Measurements from ENCODE around the gene ACD.

The ACD gene

DNA sequence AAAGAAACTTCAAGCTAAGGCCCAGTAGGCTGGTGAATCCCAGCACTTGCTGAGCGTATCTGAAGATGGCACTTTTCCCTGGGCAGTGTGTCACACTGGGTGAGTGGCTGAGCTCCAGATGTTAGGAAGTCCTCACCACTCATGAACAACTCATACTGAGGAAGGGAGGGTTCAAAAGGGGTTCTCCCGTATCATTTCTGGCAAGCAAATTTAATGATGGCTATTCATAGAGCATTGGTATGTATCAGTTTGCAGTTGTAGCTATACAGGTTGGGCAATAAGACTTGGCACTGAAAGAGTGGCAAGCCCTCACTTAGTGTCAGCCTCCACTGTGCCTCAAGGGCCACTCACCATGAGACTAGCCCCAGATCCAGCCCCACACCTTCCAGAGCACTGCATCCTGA, 48.3 kb upstream of the ACD start:
- ATAC-seq = no peak
- TF ChIP-seq ZFP30 (CRISPR knock-in tag; IDR thresholded peaks at IDR 0.05) (no peak), CSDC2 (CRISPR knock-in tag; IDR thresholded peaks at IDR 0.05) (no peak), ISL1 (CRISPR knock-in tag; IDR thresholded peaks at IDR 0.05) (no peak), ZC3H10 (CRISPR knock-in tag; IDR thresholded peaks at IDR 0.05) (no peak), ZFP3 (CRISPR knock-in tag; IDR thresholded peaks at IDR 0.05) (no peak), ZNF8 (CRISPR knock-in tag; IDR thresholded peaks at IDR 0.05) (no peak), RARB (CRISPR knock-in tag; IDR thresholded peaks at IDR 0.05) (no peak), ARNTL (CRISPR knock-in tag; IDR thresholded peaks at IDR 0.05; ENCODE audit: borderline replicate concordance, low read depth) (no peak), ZNF70 (CRISPR knock-in tag; IDR thresholded peaks at IDR 0.05) (no peak), TOX (CRISPR knock-in tag; IDR thresholded peaks at IDR 0.05; ENCODE audit: borderline replicate concordance) (no peak)
- TF ChIP-seq, protein P1, sequence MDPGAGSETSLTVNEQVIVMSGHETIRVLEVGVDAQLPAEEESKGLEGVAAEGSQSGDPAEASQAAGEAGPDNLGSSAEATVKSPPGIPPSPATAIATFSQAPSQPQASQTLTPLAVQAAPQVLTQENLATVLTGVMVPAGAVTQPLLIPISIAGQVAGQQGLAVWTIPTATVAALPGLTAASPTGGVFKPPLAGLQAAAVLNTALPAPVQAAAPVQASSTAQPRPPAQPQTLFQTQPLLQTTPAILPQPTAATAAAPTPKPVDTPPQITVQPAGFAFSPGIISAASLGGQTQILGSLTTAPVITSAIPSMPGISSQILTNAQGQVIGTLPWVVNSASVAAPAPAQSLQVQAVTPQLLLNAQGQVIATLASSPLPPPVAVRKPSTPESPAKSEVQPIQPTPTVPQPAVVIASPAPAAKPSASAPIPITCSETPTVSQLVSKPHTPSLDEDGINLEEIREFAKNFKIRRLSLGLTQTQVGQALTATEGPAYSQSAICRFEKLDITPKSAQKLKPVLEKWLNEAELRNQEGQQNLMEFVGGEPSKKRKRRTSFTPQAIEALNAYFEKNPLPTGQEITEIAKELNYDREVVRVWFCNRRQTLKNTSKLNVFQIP (CRISPR knock-in tag; IDR thresholded peaks at IDR 0.05; ENCODE audit: borderline replicate concordance, low read depth) = no peak
- TF ChIP-seq, protein P2, sequence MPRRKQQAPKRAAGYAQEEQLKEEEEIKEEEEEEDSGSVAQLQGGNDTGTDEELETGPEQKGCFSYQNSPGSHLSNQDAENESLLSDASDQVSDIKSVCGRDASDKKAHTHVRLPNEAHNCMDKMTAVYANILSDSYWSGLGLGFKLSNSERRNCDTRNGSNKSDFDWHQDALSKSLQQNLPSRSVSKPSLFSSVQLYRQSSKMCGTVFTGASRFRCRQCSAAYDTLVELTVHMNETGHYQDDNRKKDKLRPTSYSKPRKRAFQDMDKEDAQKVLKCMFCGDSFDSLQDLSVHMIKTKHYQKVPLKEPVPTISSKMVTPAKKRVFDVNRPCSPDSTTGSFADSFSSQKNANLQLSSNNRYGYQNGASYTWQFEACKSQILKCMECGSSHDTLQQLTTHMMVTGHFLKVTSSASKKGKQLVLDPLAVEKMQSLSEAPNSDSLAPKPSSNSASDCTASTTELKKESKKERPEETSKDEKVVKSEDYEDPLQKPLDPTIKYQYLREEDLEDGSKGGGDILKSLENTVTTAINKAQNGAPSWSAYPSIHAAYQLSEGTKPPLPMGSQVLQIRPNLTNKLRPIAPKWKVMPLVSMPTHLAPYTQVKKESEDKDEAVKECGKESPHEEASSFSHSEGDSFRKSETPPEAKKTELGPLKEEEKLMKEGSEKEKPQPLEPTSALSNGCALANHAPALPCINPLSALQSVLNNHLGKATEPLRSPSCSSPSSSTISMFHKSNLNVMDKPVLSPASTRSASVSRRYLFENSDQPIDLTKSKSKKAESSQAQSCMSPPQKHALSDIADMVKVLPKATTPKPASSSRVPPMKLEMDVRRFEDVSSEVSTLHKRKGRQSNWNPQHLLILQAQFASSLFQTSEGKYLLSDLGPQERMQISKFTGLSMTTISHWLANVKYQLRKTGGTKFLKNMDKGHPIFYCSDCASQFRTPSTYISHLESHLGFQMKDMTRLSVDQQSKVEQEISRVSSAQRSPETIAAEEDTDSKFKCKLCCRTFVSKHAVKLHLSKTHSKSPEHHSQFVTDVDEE (CRISPR knock-in tag; IDR thresholded peaks at IDR 0.05) = no peak
- TF ChIP-seq, protein P3, sequence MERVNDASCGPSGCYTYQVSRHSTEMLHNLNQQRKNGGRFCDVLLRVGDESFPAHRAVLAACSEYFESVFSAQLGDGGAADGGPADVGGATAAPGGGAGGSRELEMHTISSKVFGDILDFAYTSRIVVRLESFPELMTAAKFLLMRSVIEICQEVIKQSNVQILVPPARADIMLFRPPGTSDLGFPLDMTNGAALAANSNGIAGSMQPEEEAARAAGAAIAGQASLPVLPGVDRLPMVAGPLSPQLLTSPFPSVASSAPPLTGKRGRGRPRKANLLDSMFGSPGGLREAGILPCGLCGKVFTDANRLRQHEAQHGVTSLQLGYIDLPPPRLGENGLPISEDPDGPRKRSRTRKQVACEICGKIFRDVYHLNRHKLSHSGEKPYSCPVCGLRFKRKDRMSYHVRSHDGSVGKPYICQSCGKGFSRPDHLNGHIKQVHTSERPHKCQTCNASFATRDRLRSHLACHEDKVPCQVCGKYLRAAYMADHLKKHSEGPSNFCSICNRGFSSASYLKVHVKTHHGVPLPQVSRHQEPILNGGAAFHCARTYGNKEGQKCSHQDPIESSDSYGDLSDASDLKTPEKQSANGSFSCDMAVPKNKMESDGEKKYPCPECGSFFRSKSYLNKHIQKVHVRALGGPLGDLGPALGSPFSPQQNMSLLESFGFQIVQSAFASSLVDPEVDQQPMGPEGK (CRISPR knock-in tag; IDR thresholded peaks at IDR 0.05; ENCODE audit: borderline replicate concordance) = no peak
- TF ChIP-seq, protein P4, sequence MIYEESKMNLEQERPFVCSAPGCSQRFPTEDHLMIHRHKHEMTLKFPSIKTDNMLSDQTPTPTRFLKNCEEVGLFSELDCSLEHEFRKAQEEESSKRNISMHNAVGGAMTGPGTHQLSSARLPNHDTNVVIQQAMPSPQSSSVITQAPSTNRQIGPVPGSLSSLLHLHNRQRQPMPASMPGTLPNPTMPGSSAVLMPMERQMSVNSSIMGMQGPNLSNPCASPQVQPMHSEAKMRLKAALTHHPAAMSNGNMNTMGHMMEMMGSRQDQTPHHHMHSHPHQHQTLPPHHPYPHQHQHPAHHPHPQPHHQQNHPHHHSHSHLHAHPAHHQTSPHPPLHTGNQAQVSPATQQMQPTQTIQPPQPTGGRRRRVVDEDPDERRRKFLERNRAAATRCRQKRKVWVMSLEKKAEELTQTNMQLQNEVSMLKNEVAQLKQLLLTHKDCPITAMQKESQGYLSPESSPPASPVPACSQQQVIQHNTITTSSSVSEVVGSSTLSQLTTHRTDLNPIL (CRISPR knock-in tag; IDR thresholded peaks at IDR 0.05; ENCODE audit: low read depth) = no peak

DNA sequence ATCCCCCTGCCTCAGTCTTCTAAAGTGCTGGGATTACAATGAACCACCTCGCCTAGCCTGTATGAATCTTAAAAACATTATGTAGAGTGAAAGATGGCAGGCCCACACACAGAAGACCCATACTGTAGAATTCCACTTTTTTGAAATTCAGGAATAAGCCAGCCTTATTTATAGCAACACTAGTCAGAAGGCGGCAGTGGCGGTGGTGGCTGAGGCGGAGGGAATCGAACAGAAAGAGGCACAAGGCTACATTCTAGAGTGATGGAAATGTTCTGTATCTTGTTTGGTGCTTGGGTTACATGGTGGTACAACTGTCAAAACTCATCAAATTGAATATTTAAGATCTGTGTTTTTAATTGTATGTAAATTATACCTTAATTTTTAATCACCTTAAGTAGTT, 47.7 kb upstream of the ACD start:
- TF ChIP-seq, protein P3 (CRISPR knock-in tag; IDR thresholded peaks at IDR 0.05; ENCODE audit: borderline replicate concordance) = no peak
- TF ChIP-seq ESRRG (CRISPR knock-in tag; IDR thresholded peaks at IDR 0.05) (no peak), BACH2 (CRISPR knock-in tag; IDR thresholded peaks at IDR 0.05; ENCODE audit: borderline replicate concordance) (no peak), ZC3H10 (CRISPR knock-in tag; IDR thresholded peaks at IDR 0.05) (no peak), ZNF8 (CRISPR knock-in tag; IDR thresholded peaks at IDR 0.05) (no peak), OSR1 (CRISPR knock-in tag; IDR thresholded peaks at IDR 0.05) (no peak), CSDC2 (CRISPR knock-in tag; IDR thresholded peaks at IDR 0.05) (no peak), ISL1 (CRISPR knock-in tag; IDR thresholded peaks at IDR 0.05) (no peak), PPARA (CRISPR knock-in tag; IDR thresholded peaks at IDR 0.05; ENCODE audit: borderline replicate concordance) (no peak)
- TF ChIP-seq, protein P1 (CRISPR knock-in tag; IDR thresholded peaks at IDR 0.05; ENCODE audit: borderline replicate concordance, low read depth) = no peak
- ATAC-seq = no peak

DNA sequence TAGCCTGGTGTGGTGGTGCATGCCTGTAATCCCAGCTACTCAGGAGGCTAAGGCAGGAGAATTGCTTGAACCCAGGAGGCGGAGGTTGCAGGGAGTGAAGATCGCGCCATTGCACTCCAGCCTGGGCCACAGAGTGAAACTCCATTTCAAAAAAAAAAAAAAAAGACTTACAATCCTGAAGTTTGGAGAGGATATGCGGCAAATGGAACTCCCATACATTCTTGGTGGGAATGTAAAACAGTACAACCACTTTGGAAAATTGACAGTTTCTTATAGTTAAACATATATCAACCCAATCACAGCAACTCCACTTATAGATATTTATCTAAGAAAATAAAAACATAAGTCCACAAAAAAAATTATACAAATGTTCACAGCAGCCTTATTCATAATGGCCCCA, 47.1 kb upstream of the ACD start:
- ATAC-seq = no peak
- TF ChIP-seq ARNTL (CRISPR knock-in tag; IDR thresholded peaks at IDR 0.05; ENCODE audit: borderline replicate concordance, low read depth) (no peak), ESRRG (CRISPR knock-in tag; IDR thresholded peaks at IDR 0.05) (no peak), TCF4 (CRISPR knock-in tag; IDR thresholded peaks at IDR 0.05; ENCODE audit: borderline replicate concordance) (no peak), GLIS3 (CRISPR knock-in tag; IDR thresholded peaks at IDR 0.05) (no peak)
- TF ChIP-seq, protein P4 (CRISPR knock-in tag; IDR thresholded peaks at IDR 0.05; ENCODE audit: low read depth) = no peak
